Retinal pigment epithelial cell (primary cell): ENCODE data around the gene PLBD1.

ENCODE experiments used
- DNase-seq: peaks from one replicate; pipeline ENCODE4 v3.0.0-alpha.2; 2010; ENCODE audit warnings: low read depth
- H3K4me3 ChIP-seq: 2 replicates; pipeline ENCODE4 v1.5.1; 2011; ENCODE audit warnings: mild to moderate bottlenecking, low read length, control low read depth, moderate library complexity
- TF ChIP-seq, protein P1 (sequence below): conservative IDR thresholded peaks from 2 replicates; pipeline ENCODE4 v1.5.1; 2011; ENCODE audit warnings: low read depth, low read length, control low read depth, inconsistent platforms

Gene PLBD1

DNA sequence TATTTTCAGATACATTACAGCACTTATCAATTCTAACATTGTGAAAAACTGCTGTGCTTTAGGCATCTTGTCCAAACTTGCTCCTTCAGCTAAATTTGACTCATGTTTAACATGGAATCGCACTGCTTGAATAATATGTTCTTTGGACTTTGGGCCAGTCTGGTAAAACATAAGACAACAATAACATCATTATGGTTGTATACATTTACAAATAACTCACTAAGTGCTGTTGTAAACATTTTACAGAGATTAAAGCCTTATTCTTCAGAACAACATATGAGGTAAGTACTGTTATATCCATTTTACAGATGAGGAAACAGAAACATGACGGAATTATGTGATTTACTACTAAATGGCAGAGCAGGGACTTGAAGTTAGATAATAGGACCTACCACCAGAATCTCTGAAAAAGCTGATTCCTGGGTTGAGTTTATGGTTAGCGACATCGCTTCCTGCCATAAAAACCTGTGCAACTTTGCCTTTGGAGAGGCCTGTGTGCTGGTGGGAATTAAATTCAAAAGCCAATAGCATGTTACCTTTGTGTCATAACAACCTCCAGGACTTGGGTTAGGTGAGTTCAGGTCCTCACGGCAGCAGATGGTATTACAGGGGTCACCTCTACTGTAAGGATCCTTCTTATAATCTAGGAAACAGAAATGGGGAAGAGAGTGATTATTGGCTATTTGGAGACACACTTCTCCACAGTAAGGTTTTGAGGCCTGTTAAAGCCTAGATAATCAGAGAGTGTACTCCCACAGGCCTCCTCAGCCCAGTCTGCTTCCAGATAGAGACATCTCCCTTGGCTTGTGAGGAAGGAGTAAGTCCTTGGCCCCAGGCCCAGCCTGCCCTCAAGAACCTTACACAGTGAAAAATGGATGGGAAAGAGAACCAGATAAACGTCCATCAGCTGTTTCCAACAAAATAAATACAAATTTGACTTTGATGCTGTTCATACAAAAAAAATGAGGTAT lies 61.8 kb downstream of the PLBD1 start:
- no peak for DNase-seq
- H3K4me3 ChIP-seq, result no peak overlapping the region
- TF ChIP-seq, protein P1, sequence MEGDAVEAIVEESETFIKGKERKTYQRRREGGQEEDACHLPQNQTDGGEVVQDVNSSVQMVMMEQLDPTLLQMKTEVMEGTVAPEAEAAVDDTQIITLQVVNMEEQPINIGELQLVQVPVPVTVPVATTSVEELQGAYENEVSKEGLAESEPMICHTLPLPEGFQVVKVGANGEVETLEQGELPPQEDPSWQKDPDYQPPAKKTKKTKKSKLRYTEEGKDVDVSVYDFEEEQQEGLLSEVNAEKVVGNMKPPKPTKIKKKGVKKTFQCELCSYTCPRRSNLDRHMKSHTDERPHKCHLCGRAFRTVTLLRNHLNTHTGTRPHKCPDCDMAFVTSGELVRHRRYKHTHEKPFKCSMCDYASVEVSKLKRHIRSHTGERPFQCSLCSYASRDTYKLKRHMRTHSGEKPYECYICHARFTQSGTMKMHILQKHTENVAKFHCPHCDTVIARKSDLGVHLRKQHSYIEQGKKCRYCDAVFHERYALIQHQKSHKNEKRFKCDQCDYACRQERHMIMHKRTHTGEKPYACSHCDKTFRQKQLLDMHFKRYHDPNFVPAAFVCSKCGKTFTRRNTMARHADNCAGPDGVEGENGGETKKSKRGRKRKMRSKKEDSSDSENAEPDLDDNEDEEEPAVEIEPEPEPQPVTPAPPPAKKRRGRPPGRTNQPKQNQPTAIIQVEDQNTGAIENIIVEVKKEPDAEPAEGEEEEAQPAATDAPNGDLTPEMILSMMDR, result no peak

- no peak for DNase-seq
- TF ChIP-seq, protein P1, result no peak
- H3K4me3 ChIP-seq, result no peak overlapping the region
Measured at GRCh38 chr12:14495326-14495725, 72.4 kb downstream of the PLBD1 start.

GRCh38 chr12:14482886-14483285 lies 84.8 kb downstream of the PLBD1 start:
- TF ChIP-seq, protein P1, result no peak
- no peak for DNase-seq
- H3K4me3 ChIP-seq, result no peak overlapping the region

DNA sequence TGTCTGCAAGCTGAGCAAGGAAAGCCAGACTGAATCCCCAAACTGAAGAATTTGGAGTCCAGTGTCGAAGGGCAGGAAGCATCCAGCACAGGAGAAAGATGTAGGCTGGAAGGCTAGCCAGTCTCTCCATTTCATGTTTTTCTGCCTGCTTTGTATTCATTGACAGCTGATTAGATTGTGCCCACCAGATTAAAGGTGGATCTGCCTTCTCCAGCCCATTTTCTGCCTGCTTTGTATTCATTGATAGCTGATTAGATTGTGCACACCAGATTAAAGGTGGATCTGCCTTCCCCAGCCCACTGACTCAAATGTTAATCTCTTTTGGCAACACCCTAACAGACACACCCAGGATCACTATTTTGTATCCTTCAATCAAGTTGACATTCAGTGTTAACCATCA lies 85.3 kb downstream of the PLBD1 start:
- TF ChIP-seq, protein P1, result no peak
- DNase-seq, result no peak
- H3K4me3 ChIP-seq, result no peak overlapping the region

DNA sequence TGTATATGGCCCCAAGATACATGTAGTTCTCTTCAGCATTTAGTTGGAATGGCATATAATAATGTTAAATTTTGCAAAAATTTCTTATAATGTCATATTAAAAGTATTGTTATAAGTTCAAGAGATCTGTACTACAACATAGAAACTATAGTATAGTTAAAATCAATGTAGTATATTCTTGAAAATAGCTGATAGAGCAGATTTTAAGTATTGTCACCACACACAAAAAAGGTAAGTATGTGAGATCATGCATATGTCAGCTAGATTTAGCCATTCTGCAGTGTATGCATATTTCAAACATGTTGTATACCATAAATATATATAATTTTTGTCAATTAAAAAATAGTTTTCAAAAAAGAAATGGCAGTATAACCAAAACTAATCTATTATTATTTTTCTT lies 86.5 kb downstream of the PLBD1 start:
- no peak overlapping the region for H3K4me3 ChIP-seq
- no peak for DNase-seq
- TF ChIP-seq, protein P1, result no peak

DNA sequence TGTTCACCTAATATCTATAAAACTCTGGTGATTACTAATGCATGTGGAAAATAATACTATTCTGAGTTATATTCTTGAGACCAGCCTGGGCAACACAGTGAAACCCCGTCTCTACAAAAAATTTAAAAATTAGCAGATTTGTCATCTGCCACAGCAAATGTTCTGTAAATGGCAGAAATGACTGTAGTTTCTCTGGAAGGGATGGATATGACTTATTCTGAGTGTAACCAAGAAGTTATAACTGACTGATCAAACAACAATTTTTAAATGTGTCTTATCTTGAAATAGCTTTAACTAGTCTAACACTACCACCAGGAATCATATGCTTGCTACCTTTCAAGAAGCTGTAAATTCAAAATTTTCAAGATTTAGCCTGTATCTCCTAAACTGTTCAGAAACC lies 88.7 kb downstream of the PLBD1 start:
- DNase-seq, result no peak
- H3K4me3 ChIP-seq, result no peak overlapping the region
- TF ChIP-seq, protein P1, result no peak
